Epidermal melanocyte (primary cell): Measurements from ENCODE around the gene ZFP3.
"Not testable (repeated sequence)": the region's sequence is repeated elsewhere in the genome, so short reads cannot be mapped to it uniquely, and the experiment has no call there.

Experiments
- DNase-seq: peaks from one replicate; pipeline ENCODE4 v3.0.0; 2011; ENCODE audit warnings: low spot score; ENCODE audit not compliant: insufficient read length

The ZFP3 gene

GRCh38 chr17:5137511-5138197 is 59.4 kb downstream of the ZFP3 start:
- DNase-seq = not testable (repeated sequence)

- not testable (repeated sequence) for DNase-seq
Measured at GRCh38 chr17:5138198-5138544, 59.9 kb downstream of the ZFP3 start.

- DNase-seq = no peak
Measured at GRCh38 chr17:5138616-5139457, 60.6 kb downstream of the ZFP3 start.

- no peak for DNase-seq
Measured at GRCh38 chr17:5139458-5139732, 61.1 kb downstream of the ZFP3 start.

GRCh38 chr17:5142877-5143276 is 64.6 kb downstream of the ZFP3 start:
- DNase-seq = not testable (repeated sequence)
